Skeletal muscle tissue (tissue), 4 donors: ENCODE data around the gene PDE1C. TPM values are rescaled to one million over a fixed set of nuclear protein-coding genes. Genes with fewer than 3 reads are reported as not detected.

Experiments
- H3K27ac ChIP-seq: one replicate; pipeline ENCODE4 v1.7.0; 2013; ENCODE audit warnings: mild to moderate bottlenecking, low read depth, low read length, inconsistent platforms
- H3K27me3 ChIP-seq, 3 donors: one replicate each; pipeline ENCODE4 v1.7.0; 2013; ENCODE audit warnings: low read length in 3 of 3; ENCODE audit not compliant: control insufficient read depth in 3 of 3, insufficient read depth in 3 of 3
- H3K36me3 ChIP-seq, 3 donors: one replicate each; pipeline ENCODE4 v1.7.0; 2013; ENCODE audit warnings: low read length in 3 of 3; ENCODE audit not compliant: control insufficient read depth in 3 of 3, insufficient read depth in 3 of 3
- H3K4me1 ChIP-seq, 3 donors: one replicate each; pipeline ENCODE4 v1.7.0; 2013; ENCODE audit warnings: low read length in 3 of 3, mild to moderate bottlenecking in 3 of 3; ENCODE audit not compliant: control insufficient read depth in 3 of 3, insufficient read depth in 3 of 3
- H3K4me3 ChIP-seq, 3 donors: one replicate each; pipeline ENCODE4 v1.7.0; 2013; ENCODE audit warnings: low read length in 3 of 3
- H3K9ac ChIP-seq, 3 donors: one replicate each; pipeline ENCODE4 v1.7.0; 2013; ENCODE audit warnings: low read length in 3 of 3, mild to moderate bottlenecking in 3 of 3, moderate library complexity in 2 of 3, low read depth in 1 of 3
- H3K9me3 ChIP-seq, 3 donors: one replicate each; pipeline ENCODE4 v1.7.0; 2013; ENCODE audit warnings: low read length in 3 of 3; ENCODE audit not compliant: control insufficient read depth in 3 of 3
- total RNA-seq: library from RNA; depleted of rRNA; stranded (reverse); fragments of >200 nt; gene quantifications from one replicate; pipeline ENCODE4 v1.2.3, GENCODE V29; 2014
- donor health status: Osteomylitis.

The PDE1C gene
- total RNA-seq, 1 donor from 2014 or later: 2.1 TPM

DNA sequence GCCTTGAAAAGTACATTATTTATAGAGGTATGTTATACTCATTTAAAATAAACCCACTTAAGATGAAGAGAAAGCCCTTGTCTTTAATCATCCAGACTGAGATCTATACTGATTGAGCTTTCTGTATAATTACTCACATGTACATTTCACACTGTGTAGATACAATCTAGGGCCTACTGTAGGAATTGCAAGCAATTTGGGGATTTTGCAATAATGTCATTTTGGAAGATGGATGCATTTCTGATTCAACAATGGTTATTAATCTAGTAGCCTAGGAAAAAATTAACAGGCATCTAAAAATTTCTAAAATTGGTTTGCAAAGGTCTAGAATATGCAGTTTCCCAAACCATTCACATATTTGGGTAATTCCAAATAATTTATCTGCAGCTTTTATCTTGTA, 132.2 kb downstream of the PDE1C start:
- H3K4me3 ChIP-seq: no peak overlapping the region
- no peaks in the 10 kb centered on the region for H3K27me3 ChIP-seq
- H3K36me3 ChIP-seq: no peaks in the 10 kb centered on the region
- no peak overlapping the region for H3K27ac ChIP-seq
- no peak overlapping the region for H3K9ac ChIP-seq
- no peaks in the 10 kb centered on the region for H3K4me1 ChIP-seq
- H3K9me3 ChIP-seq: no peaks in the 10 kb centered on the region

- no peaks in the 10 kb centered on the region for H3K27me3 ChIP-seq
- no peaks in the 10 kb centered on the region for H3K36me3 ChIP-seq
- no peak overlapping the region for H3K9ac ChIP-seq
- H3K9me3 ChIP-seq: no peaks in the 10 kb centered on the region
- H3K4me1 ChIP-seq: no peaks in the 10 kb centered on the region
- no peak overlapping the region for H3K4me3 ChIP-seq
- H3K27ac ChIP-seq: no peak overlapping the region
These were observed 134.8 kb downstream of the PDE1C start for GRCh38 chr7:31935124-31936054.

DNA sequence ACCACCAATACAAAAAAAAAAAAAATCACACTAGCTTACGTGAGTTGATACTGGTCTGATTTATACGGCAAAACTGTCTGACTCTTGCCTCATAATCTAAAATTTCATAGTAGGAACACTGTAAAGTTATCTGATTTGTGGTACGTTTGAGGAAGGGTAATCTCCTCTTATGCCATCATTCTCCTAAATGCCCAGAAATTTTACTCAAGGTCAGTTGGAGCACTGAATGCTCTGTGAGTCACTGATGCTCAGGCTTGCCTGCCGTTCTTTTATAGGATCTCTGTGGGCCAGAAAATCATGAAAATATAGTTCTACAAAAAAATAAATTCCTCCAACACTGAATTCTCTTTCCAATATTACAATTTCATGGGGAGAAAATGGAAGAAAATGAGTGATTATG, 135.7 kb downstream of the PDE1C start:
- Histone ChIP-seq H3K36me3 (no peaks in the 10 kb centered on the region), H3K27ac (no peak overlapping the region), H3K9me3 (no peaks in the 10 kb centered on the region), H3K9ac (no peak overlapping the region), H3K27me3 (no peaks in the 10 kb centered on the region), H3K4me3 (no peak overlapping the region), H3K4me1 (no peaks in the 10 kb centered on the region)

GRCh38 chr7:31933481-31933880, 136.7 kb downstream of the PDE1C start:
- Histone ChIP-seq H3K36me3 (no peaks in the 10 kb centered on the region), H3K27ac (no peak overlapping the region), H3K9ac (no peak overlapping the region), H3K9me3 (no peaks in the 10 kb centered on the region), H3K4me3 (no peak overlapping the region), H3K27me3 (no peaks in the 10 kb centered on the region), H3K4me1 (no peaks in the 10 kb centered on the region)

DNA sequence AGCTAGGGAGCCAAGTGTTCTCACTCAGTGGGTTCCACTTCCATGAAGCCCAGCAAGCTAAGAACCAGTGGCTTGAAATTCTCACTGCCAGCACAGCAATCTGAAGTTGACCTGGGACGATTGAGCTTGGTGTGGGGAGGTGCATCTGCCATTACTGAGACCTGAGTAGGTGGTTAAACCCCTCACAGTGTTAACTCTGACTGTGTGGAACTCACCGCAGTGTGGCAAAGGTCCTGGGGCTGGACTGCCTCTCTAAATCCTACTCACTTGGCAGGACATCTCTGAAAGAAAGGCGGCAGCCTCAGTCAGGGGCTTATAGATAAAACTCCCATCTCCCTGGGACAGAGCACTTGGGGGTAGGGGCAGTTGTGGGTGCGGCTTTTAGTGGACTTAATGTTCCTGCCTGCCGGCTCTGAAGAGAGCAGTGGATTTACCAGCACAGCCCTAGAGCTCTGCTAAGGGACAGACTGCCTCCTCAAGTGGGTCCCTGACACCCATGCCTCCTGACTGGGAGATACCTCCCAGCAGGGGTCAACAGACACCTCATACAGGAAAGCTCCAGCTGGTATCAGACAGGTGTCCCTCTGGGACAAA, 143.1 kb downstream of the PDE1C start:
- H3K9me3 ChIP-seq: no peaks in the 10 kb centered on the region
- no peak overlapping the region for H3K9ac ChIP-seq
- no peak overlapping the region for H3K4me3 ChIP-seq
- H3K4me1 ChIP-seq: no peaks in the 10 kb centered on the region
- no peaks in the 10 kb centered on the region for H3K36me3 ChIP-seq
- H3K27me3 ChIP-seq: peaks cover 0 to 4% (median 0%) of the 10 kb centered on the region in 3 donors
- no peak overlapping the region for H3K27ac ChIP-seq

GRCh38 chr7:31925753-31926454, 144.3 kb downstream of the PDE1C start:
- Histone ChIP-seq H3K9me3 (no peaks in the 10 kb centered on the region), H3K4me1 (no peaks in the 10 kb centered on the region), H3K27me3 (peaks cover 0 to 4% (median 0%) of the 10 kb centered on the region in 3 donors)

GRCh38 chr7:31924251-31924650, 146.0 kb downstream of the PDE1C start:
- H3K4me1 ChIP-seq: peaks cover 0 to 6% (median 3%) of the 10 kb centered on the region in 3 donors
- H3K27ac ChIP-seq: no peak overlapping the region
- no peak overlapping the region for H3K4me3 ChIP-seq
- no peak overlapping the region for H3K9ac ChIP-seq
- H3K36me3 ChIP-seq: no peaks in the 10 kb centered on the region
- no peaks in the 10 kb centered on the region for H3K9me3 ChIP-seq
- H3K27me3 ChIP-seq: peaks cover 0 to 4% (median 0%) of the 10 kb centered on the region in 3 donors

More at GRCh38 chr7:31925753-31926454, 144.3 kb downstream of the PDE1C start:
- no peak overlapping the region for H3K9ac ChIP-seq
- H3K27ac ChIP-seq: no peak overlapping the region
- H3K4me3 ChIP-seq: no peak overlapping the region
- H3K36me3 ChIP-seq: no peaks in the 10 kb centered on the region

- Histone ChIP-seq H3K4me3 (no peak overlapping the region), H3K9me3 (no peaks in the 10 kb centered on the region), H3K27me3 (peaks cover 0 to 4% (median 0%) of the 10 kb centered on the region in 3 donors), H3K4me1 (peaks cover 0 to 6% (median 3%) of the 10 kb centered on the region in 3 donors), H3K27ac (no peak overlapping the region), H3K9ac (no peak overlapping the region), H3K36me3 (no peaks in the 10 kb centered on the region)
These were observed 147.4 kb downstream of the PDE1C start for GRCh38 chr7:31922848-31923247.

GRCh38 chr7:31921047-31921446, 149.2 kb downstream of the PDE1C start:
- Histone ChIP-seq H3K9ac (no peak overlapping the region), H3K27me3 (no peaks in the 10 kb centered on the region), H3K27ac (no peak overlapping the region), H3K4me3 (no peak overlapping the region), H3K4me1 (peaks cover 0 to 6% (median 3%) of the 10 kb centered on the region in 3 donors), H3K36me3 (no peaks in the 10 kb centered on the region), H3K9me3 (no peaks in the 10 kb centered on the region)
